Endometrium (tissue), 2 donors: ENCODE data around the gene AKT2.

Experiments
- FAIRE-seq: peaks from 2 replicates; lab custom pipeline; 2012; peaks lifted over from hg19 to GRCh38; lab: Jason Lieb, UNC
- donor health status: control.
- donor health status: control.

The AKT2 gene

GRCh38 chr19:40252395-40252794 is 32.8 kb downstream of the AKT2 start:
- no peak for FAIRE-seq

GRCh38 chr19:40251991-40252390 is 33.2 kb downstream of the AKT2 start:
- no peak for FAIRE-seq

GRCh38 chr19:40251244-40251643 is 33.9 kb downstream of the AKT2 start:
- FAIRE-seq = no peak

GRCh38 chr19:40249781-40250180 is 35.4 kb downstream of the AKT2 start:
- FAIRE-seq = no peak

GRCh38 chr19:40249201-40249600 is 35.9 kb downstream of the AKT2 start:
- no peak for FAIRE-seq

- no peak for FAIRE-seq
These were observed 37.3 kb downstream of the AKT2 start for GRCh38 chr19:40247735-40248262.

- no peak for FAIRE-seq
These were observed 38.0 kb downstream of the AKT2 start for GRCh38 chr19:40247178-40247577.

- no peak for FAIRE-seq
These were observed 38.7 kb downstream of the AKT2 start for GRCh38 chr19:40246292-40247073.

- no peak for FAIRE-seq
These were observed 39.5 kb downstream of the AKT2 start for GRCh38 chr19:40245506-40246128.

- no peak for FAIRE-seq
These were observed 40.4 kb downstream of the AKT2 start for GRCh38 chr19:40244579-40245317.

- FAIRE-seq = no peak
These were observed 42.0 kb downstream of the AKT2 start for GRCh38 chr19:40243181-40243580.

- no peak for FAIRE-seq
These were observed 42.7 kb downstream of the AKT2 start for GRCh38 chr19:40242480-40242879.

GRCh38 chr19:40241809-40242384 is 43.2 kb downstream of the AKT2 start:
- FAIRE-seq = no peak

- no peak for FAIRE-seq
These were observed 43.9 kb downstream of the AKT2 start for GRCh38 chr19:40241125-40241808.

GRCh38 chr19:40240332-40240731 is 44.8 kb downstream of the AKT2 start:
- no peak for FAIRE-seq

- FAIRE-seq = no peak
These were observed 45.5 kb downstream of the AKT2 start for GRCh38 chr19:40239415-40240226.

- FAIRE-seq = no peak
These were observed 46.4 kb downstream of the AKT2 start for GRCh38 chr19:40238775-40239174.

GRCh38 chr19:40237791-40238190 is 47.4 kb downstream of the AKT2 start:
- no peak for FAIRE-seq

- no peak for FAIRE-seq
These were observed 48.8 kb downstream of the AKT2 start for GRCh38 chr19:40236366-40236765.

- FAIRE-seq = no peak
These were observed 49.2 kb downstream of the AKT2 start for GRCh38 chr19:40236026-40236355.
